Measurements from ENCODE around the gene FAM210A. TPM values are rescaled to one million over a fixed set of nuclear protein-coding genes. Genes with fewer than 3 reads are reported as not detected.

FAM210A gene
- total RNA-seq, 1 experiment from 2014 or later, result 26.2 TPM

- no peak for TF ChIP-seq EZH2phosphoT487 (IDR thresholded peaks at IDR 0.05; ENCODE audit: borderline replicate concordance)
- peak; percentile 67 for TF ChIP-seq ZBTB33 (IDR thresholded peaks at IDR 0.05; ENCODE audit: extremely low read depth, insufficient replicate concordance, low read length)
- TF ChIP-seq POLR2AphosphoS5 (IDR thresholded peaks at IDR 0.05; ENCODE audit: low read depth, low read length), result peak; percentile 84
Observed at GRCh38 chr18:13726232-13726971, at the start of gene FAM210A, which contains the start of gene RNMT (continued).

GRCh38 chr18:13775058-13775457, 48.7 kb upstream of the FAM210A start:
- H2AFZ ChIP-seq (ENCODE audit: low read depth, low read length, poor library complexity, severe bottlenecking), result no peak overlapping the region
- H3K9me2 ChIP-seq (ENCODE audit: insufficient read depth), result no peaks in the 10 kb centered on the region
- ChIA-PET CTCF (no interaction called here), RAD21 (ENCODE audit: low non-redundant PET in 1 of 2, low total read pairs in 2 of 2, uncharacterized antibody in 2 of 2, unreplicated experiment in 2 of 2) (no interaction called here), POLR2A (no interaction called here)
- no peaks in the 10 kb centered on the region for H3K9me3 ChIP-seq (ENCODE audit: control insufficient read depth in 1 of 2, insufficient read depth in 1 of 2, low read depth in 1 of 2, low read length in 2 of 2)
- no peaks in the 10 kb centered on the region for H3K27me3 ChIP-seq (ENCODE audit: insufficient read depth, low read length)
- no peak overlapping the region for H3K9ac ChIP-seq (ENCODE audit: low read length)
- H3K4me2 ChIP-seq (ENCODE audit: low read length), result no peak overlapping the region
- no peak for DNase-seq (ENCODE audit: low read depth, low spot score)
- H3K4me1 ChIP-seq (ENCODE audit: control insufficient read depth in 1 of 2, insufficient read depth in 2 of 2, low read length in 2 of 2), result no peaks in the 10 kb centered on the region
- ATAC-seq, result no peak
- no peak overlapping the region for H3K27ac ChIP-seq (ENCODE audit: low read depth, low read length)
- H3K4me3 ChIP-seq (replicated peaks in 1 of 2; ENCODE audit: low read depth in 1 of 2, low read length in 2 of 2), result no peak overlapping the region
- H3K79me2 ChIP-seq (ENCODE audit: insufficient read depth, low read length), result no peaks in the 10 kb centered on the region
- intact Hi-C loops (cut with micrococcal nuclease), result no loop called here
- no TSS peak for BruUV-seq (replicated peaks)
- H4K20me1 ChIP-seq (ENCODE audit: insufficient read depth), result no peaks in the 10 kb centered on the region
- H3K36me3 ChIP-seq (ENCODE audit: control insufficient read depth in 1 of 2, insufficient read depth in 2 of 2, low read length in 2 of 2), result no peaks in the 10 kb centered on the region
- TF ChIP-seq SRF (IDR thresholded peaks at IDR 0.05; ENCODE audit: low read depth), result no peak
- TF ChIP-seq SIN3A (IDR thresholded peaks at IDR 0.05; ENCODE audit: low read depth), result no peak
- no peak for TF ChIP-seq EZH2 (IDR thresholded peaks at IDR 0.05)
- no peak for TF ChIP-seq REST (IDR thresholded peaks at IDR 0.05; ENCODE audit: low read depth)
- no peak for TF ChIP-seq ATF3 (IDR thresholded peaks at IDR 0.05)
- no peak for TF ChIP-seq POLR2AphosphoS5 (IDR thresholded peaks at IDR 0.05; ENCODE audit: low read depth, low read length)
- TF ChIP-seq MAX (IDR thresholded peaks at IDR 0.05), result no peak
- no peak for TF ChIP-seq CEBPB (IDR thresholded peaks at IDR 0.05; ENCODE audit: low read depth)
- TF ChIP-seq SP1 (IDR thresholded peaks at IDR 0.05; ENCODE audit: low read depth), result no peak
- TF ChIP-seq ZBTB33 (IDR thresholded peaks at IDR 0.05; ENCODE audit: extremely low read depth, insufficient replicate concordance, low read length), result no peak
- TF ChIP-seq ZFX (IDR thresholded peaks at IDR 0.05), result no peak
- TF ChIP-seq CTCF (IDR thresholded peaks at IDR 0.05 in 2 of 3, conservative IDR thresholded peaks at IDR 0.05 in 1 of 3; ENCODE audit: borderline replicate concordance in 1 of 3, insufficient read depth in 1 of 3, low read depth in 2 of 3, low read length in 2 of 3), result no peak

Data from HCT116 (cell line).